K562 (cell line): ENCODE measurements around the gene UBXN11. TPM values are rescaled to one million over a fixed set of nuclear protein-coding genes. Genes with fewer than 3 reads are reported as not detected.

Source experiments
- CEBPZ ChIP-seq: fragments of 150-350 bp; IDR thresholded peaks from 2 replicates; pipeline ENCODE4 v1.6.1; 2014; ENCODE audit warnings: low read depth, mild to moderate bottlenecking, low read length, borderline replicate concordance
- DNMT1 ChIP-seq: fragments of 450-650 bp; IDR thresholded peaks from 2 replicates; pipeline ENCODE4 v1.6.1; 2016; ENCODE audit warnings: antibody characterized with exemption, mild to moderate bottlenecking
- HMG20A ChIP-seq: fragments of 450-650 bp; formaldehyde crosslinking; conservative IDR thresholded peaks from 2 replicates; pipeline ENCODE4 v1.4.0; 2020; ENCODE audit warnings: mild to moderate bottlenecking, mixed read lengths
- MNT ChIP-seq, 2 experiments: fragments of 450-650 bp; conservative IDR thresholded peaks; 2 replicates each; pipeline ENCODE4 v1.6.1; 2017; ENCODE audit warnings: mild to moderate bottlenecking in 2 of 2, moderate library complexity in 2 of 2
- NONO ChIP-seq, 2 experiments: fragments of 200-400 bp in 1 of 2; fragments of 450-650 bp in 1 of 2; formaldehyde crosslinking in 1 of 2; IDR thresholded peaks; 2 replicates each; pipeline ENCODE4 v1.6.1; 2017; ENCODE audit warnings: low read depth in 2 of 2, mild to moderate bottlenecking in 2 of 2, moderate library complexity in 2 of 2, low read length in 1 of 2
- NR4A1 ChIP-seq, 2 experiments: fragments of 250-450 bp in 1 of 2; fragments of 450-650 bp in 1 of 2; sonication (Bioruptor Pico) in 1 of 2; IDR thresholded peaks; 2 replicates each; pipeline versions ENCODE4 v1.4.0 to v1.6.1; 2016 to 2020; ENCODE audit warnings: mild to moderate bottlenecking in 2 of 2, missing compliant biosample characterization in 1 of 2, missing genetic modification characterization in 1 of 2, moderate library complexity in 1 of 2
- RREB1 ChIP-seq: fragments of 250-450 bp; sonication (Bioruptor Pico); IDR thresholded peaks from 2 replicates; pipeline ENCODE4 v1.4.0; 2020
- TAF7 ChIP-seq: fragments of 450-650 bp; IDR thresholded peaks from 2 replicates; pipeline ENCODE4 v1.6.1; 2016; ENCODE audit warnings: missing genetic modification characterization, missing compliant biosample characterization
- TCFL5 ChIP-seq: fragments of 250-450 bp; sonication (Bioruptor Pico); conservative IDR thresholded peaks from 2 replicates; pipeline ENCODE4 v1.6.1; 2021; ENCODE audit warnings: mild to moderate bottlenecking, moderate library complexity, matching md5 sums
- ZNF146 ChIP-seq: IDR thresholded peaks from one replicate; pipeline ENCODE4 v1.6.1; 2018; ENCODE audit warnings: missing compliant biosample characterization; ENCODE audit not compliant: unreplicated experiment
- ZNF165 ChIP-seq: fragments of 250-450 bp; sonication (Bioruptor Pico); IDR thresholded peaks from 2 replicates; pipeline ENCODE4 v1.4.0; 2020; ENCODE audit warnings: borderline replicate concordance
- ZNF282 ChIP-seq: sonication (generic); formaldehyde crosslinking; IDR thresholded peaks from 2 replicates; pipeline ENCODE4 v1.8.1; 2023; ENCODE audit warnings: missing genetic modification reagents
- ZNF431 ChIP-seq: sonication (generic); formaldehyde crosslinking; IDR thresholded peaks from 2 replicates; pipeline ENCODE4 v1.8.0; 2022; ENCODE audit warnings: mild to moderate bottlenecking, missing genetic modification reagents
- ZNF699 ChIP-seq: fragments of 250-450 bp; sonication (Bioruptor Pico); IDR thresholded peaks from 2 replicates; pipeline ENCODE4 v1.8.0; 2021; ENCODE audit warnings: mild to moderate bottlenecking, moderate library complexity; ENCODE audit not compliant: insufficient replicate concordance
- ZNF707 ChIP-seq: fragments of 250-450 bp; sonication (Bioruptor Pico); conservative IDR thresholded peaks from 2 replicates; pipeline ENCODE4 v1.8.0; 2022; ENCODE audit warnings: inconsistent platforms, mild to moderate bottlenecking, moderate library complexity
- ZNF778 ChIP-seq: fragments of 450-650 bp; formaldehyde crosslinking; IDR thresholded peaks from 2 replicates; pipeline ENCODE4 v1.4.0; 2020; ENCODE audit warnings: mild to moderate bottlenecking, moderate library complexity
- polyA plus RNA-seq, 8 experiments: library from polyadenylated mRNA; depleted of rRNA in 4 of 8; stranded (reverse) in 5 of 8; unstranded in 3 of 8; fragments of >200 nt; fragmentation: Nextera tagmentation in 2 of 8; fragmentation: Illumina TruSeq in 1 of 8; extraction: Ambion mirVana in 2 of 8; extraction: Trizol in 1 of 8; gene quantifications; 2 replicates each; pipeline versions ENCODE4 v1.2.1 to v1.2.3, GENCODE V29; 2011 to 2014; ENCODE audit warnings: inconsistent platforms in 1 of 8, missing spikeins in 1 of 8
- total RNA-seq, 7 experiments: library from RNA; depleted of rRNA in 6 of 7; stranded (reverse); fragments of >200 nt in 6 of 7; fragmentation: Illumina TruSeq in 2 of 7; extraction: Trizol in 2 of 7; gene quantifications; 2 replicates each; pipeline versions ENCODE4 v1.2.1 to v1.2.3, GENCODE V29; 2011 to 2021; ENCODE audit warnings: low replicate concordance in 1 of 7

The UBXN11 gene
- total and polyA plus RNA-seq, 9 of the 15 experiments (the other 6 are each of a cell fraction or from before 2014, with no cell fraction given), result 0.48 to 34.3 (median 11.3) TPM

GRCh38 chr1:26275580-26276431 is 30.6 kb downstream of the UBXN11 start (continued):
- no peak for TF ChIP-seq CEBPZ
- TF ChIP-seq ZNF282 (CRISPR knock-in tag), result no peak
- no peak for TF ChIP-seq TAF7 (tag)
- no peak for TF ChIP-seq ZNF707
- TF ChIP-seq NR4A1 (CRISPR knock-in tag; IDR thresholded peaks at IDR 0.05), result no peak
- no peak for TF ChIP-seq NR4A1 (tag; IDR thresholded peaks at IDR 0.05)
- TF ChIP-seq HMG20A (CRISPR knock-in tag), result no peak
- peak in 1 of 2 experiments; percentile 52; a peak in 1 of 4 replicates for TF ChIP-seq NONO (IDR thresholded peaks at IDR 0.05; ENCODE audit: low read depth in 2 of 2, low read length in 1 of 2)
- no peak for TF ChIP-seq ZNF778
- no peak for TF ChIP-seq DNMT1
- no peak for TF ChIP-seq ZNF146
- peak; percentile 83 to 86 for TF ChIP-seq MNT (conservative IDR thresholded peaks at IDR 0.05)
- no peak for TF ChIP-seq RREB1 (CRISPR knock-in tag)
- no peak for TF ChIP-seq TCFL5 (CRISPR knock-in tag)
- TF ChIP-seq ZNF165 (CRISPR knock-in tag), result no peak
- TF ChIP-seq ZNF699 (CRISPR knock-in tag), result no peak
- no peak for TF ChIP-seq ZNF431 (CRISPR knock-in tag)
